HG02759 (cell line): ENCODE data around the gene RCN1.
"Not testable (repeated sequence)": the region's sequence is repeated elsewhere in the genome, so short reads cannot be mapped to it uniquely, and the experiment has no call there.

ENCODE experiments used
- ATAC-seq: cut with Tn5 transposase; IDR thresholded peaks from one replicate; pipeline ENCODE4 v1.9.1; 2021; ENCODE audit warnings: mild to moderate bottlenecking, moderate library complexity; ENCODE audit not compliant: unreplicated experiment

The RCN1 gene

GRCh38 chr11:32090545-32091370, at the start of gene RCN1:
Gene RCN1, plus strand, starts transcription at chr11:32091074. Its CDS starts 123 bp downstream, at chr11:32091197.
- ATAC-seq = peak; percentile 62

- no peak for ATAC-seq
Measured at GRCh38 chr11:32043737-32044136, 47.1 kb upstream of the RCN1 start.

GRCh38 chr11:32044158-32044863, 46.6 kb upstream of the RCN1 start:
- no peak for ATAC-seq

GRCh38 chr11:32045456-32045855, 45.4 kb upstream of the RCN1 start:
- no peak for ATAC-seq

GRCh38 chr11:32050264-32050663, 40.6 kb upstream of the RCN1 start:
- no peak for ATAC-seq

GRCh38 chr11:32052215-32052614, 38.7 kb upstream of the RCN1 start:
- peak; percentile 71 for ATAC-seq

GRCh38 chr11:32053151-32053888, 37.6 kb upstream of the RCN1 start:
- ATAC-seq = no peak

GRCh38 chr11:32055861-32056260, 35.0 kb upstream of the RCN1 start:
- ATAC-seq = no peak

- no peak for ATAC-seq
Measured at GRCh38 chr11:32056438-32056837, 34.4 kb upstream of the RCN1 start.

GRCh38 chr11:32059686-32060462, 31.0 kb upstream of the RCN1 start:
- no peak for ATAC-seq

GRCh38 chr11:32062540-32062939, 28.3 kb upstream of the RCN1 start:
- no peak for ATAC-seq

GRCh38 chr11:32063031-32063430, 27.8 kb upstream of the RCN1 start:
- ATAC-seq = not testable (repeated sequence)

- ATAC-seq = no peak
Measured at GRCh38 chr11:32065865-32066629, 24.8 kb upstream of the RCN1 start.

- ATAC-seq = no peak
Measured at GRCh38 chr11:32068134-32068870, 22.6 kb upstream of the RCN1 start.

- peak; percentile 71 for ATAC-seq
Measured at GRCh38 chr11:32069361-32070058, 21.4 kb upstream of the RCN1 start.

GRCh38 chr11:32070692-32071091, 20.2 kb upstream of the RCN1 start:
- ATAC-seq = no peak

- ATAC-seq = no peak
Measured at GRCh38 chr11:32071811-32072210, 19.1 kb upstream of the RCN1 start.

- no peak for ATAC-seq
Measured at GRCh38 chr11:32072872-32073643, 17.8 kb upstream of the RCN1 start.
